ENCODE data around the gene GNRH2.

- TF ChIP-seq POLR2AphosphoS5 (IDR thresholded peaks at IDR 0.05) = no peak
- no peak for TF ChIP-seq POLR2A (IDR thresholded peaks at IDR 0.05)
- TF ChIP-seq CTCF (IDR thresholded peaks at IDR 0.05) = no peak
Measured at GRCh38 chr20:3010985-3011723, 32.3 kb upstream of the GNRH2 start.
